HCT116 (cell line): Measurements from ENCODE around the gene NEB. TPM values are rescaled to one million over a fixed set of nuclear protein-coding genes. Genes with fewer than 3 reads are reported as not detected.

ENCODE experiments used
- ATAC-seq: fragments of 200-7000 bp; cut with Tn5 transposase; 2 replicates; pipeline ENCODE4 v1.9.1; 2020; ENCODE audit warnings: mild to moderate bottlenecking, moderate library complexity
- BruUV-seq: library from RNA; stranded (reverse); fragments of 400-500 nt; replicated peaks from 2 replicates; lab custom pipeline; 2021; lab: Mats Ljungman, UMichigan
- CTCF ChIA-PET: fragments of 300-600 bp; sonication (Branson Sonifier 250); formaldehyde crosslinking; loops from one replicate; lab custom pipeline; 2021; ENCODE audit warnings: antibody characterized with exemption; lab: Charles Lee
- POLR2A ChIA-PET: fragments of 300-600, 350-600 bp; sonication (Branson Sonifier 250); formaldehyde crosslinking; loops from one replicate; lab custom pipeline; 2021; ENCODE audit warnings: antibody characterized with exemption; lab: Charles Lee
- RAD21 ChIA-PET, 2 experiments: fragments of 300-600 bp; sonication (Branson Sonifier 250); formaldehyde crosslinking; loops; one replicate each; lab custom pipeline; 2023; ENCODE audit warnings: low total read pairs in 2 of 2; ENCODE audit not compliant: uncharacterized antibody in 2 of 2, unreplicated experiment in 2 of 2, low non-redundant PET in 1 of 2; lab: Charles Lee
- DNase-seq: peaks from one replicate; pipeline ENCODE4 v3.0.0-alpha.2; 2010; ENCODE audit warnings: low read depth, low spot score
- H2AFZ ChIP-seq: fragments of 200-600 bp; shearing (Covaris generic), sonication (generic); 2 replicates; pipeline ENCODE4 v1.6.1; 2017; ENCODE audit warnings: low read depth, mixed run types, mixed read lengths, antibody characterized with exemption, low read length; ENCODE audit not compliant: poor library complexity, severe bottlenecking
- H3K27ac ChIP-seq: 2 replicates; pipeline ENCODE4 v1.5.1; 2012; ENCODE audit warnings: low read depth, low read length
- H3K27me3 ChIP-seq: fragments of 200-600 bp; sonication (generic); 2 replicates; pipeline ENCODE4 v1.6.1; 2016; ENCODE audit warnings: mixed run types, low read length, mixed read lengths; ENCODE audit not compliant: insufficient read depth
- H3K36me3 ChIP-seq, 2 experiments: fragments of 200-500 bp in 1 of 2; fragments of 200-600 bp in 1 of 2; sonication (Bioruptor generic) in 1 of 2; sonication (generic) in 1 of 2; 2 replicates each; pipeline versions ENCODE4 v1.5.1 to v1.6.1; 2014 to 2016; ENCODE audit warnings: low read length in 2 of 2, inconsistent platforms in 1 of 2, mixed read lengths in 1 of 2, mixed run types in 1 of 2; ENCODE audit not compliant: insufficient read depth in 2 of 2, control insufficient read depth in 1 of 2
- H3K4me1 ChIP-seq, 2 experiments: fragments of 200-600 bp in 1 of 2; sonication (generic) in 1 of 2; 2 replicates each; pipeline versions ENCODE4 v1.5.1 to v1.6.1; 2012 to 2017; ENCODE audit warnings: low read length in 2 of 2, inconsistent platforms in 1 of 2, mild to moderate bottlenecking in 1 of 2, mixed read lengths in 1 of 2, mixed run types in 1 of 2, moderate library complexity in 1 of 2; ENCODE audit not compliant: insufficient read depth in 2 of 2, control insufficient read depth in 1 of 2
- H3K4me2 ChIP-seq: fragments of 200-600 bp; sonication (generic); 2 replicates; pipeline ENCODE4 v1.6.1; 2017; ENCODE audit warnings: mixed run types, low read length, mixed read lengths
- H3K4me3 ChIP-seq, 2 experiments: fragments of 200-600 bp in 1 of 2; sonication (generic) in 1 of 2; replicated peaks in 1 of 2; 2 replicates each; pipeline ENCODE4 v1.5.1; 2011 to 2016; ENCODE audit warnings: low read length in 2 of 2, control low read depth in 1 of 2, low read depth in 1 of 2, mild to moderate bottlenecking in 1 of 2, mixed read lengths in 1 of 2, mixed run types in 1 of 2
- H3K79me2 ChIP-seq: fragments of 200-600 bp; sonication (generic); 2 replicates; pipeline ENCODE4 v1.6.1; 2017; ENCODE audit warnings: mild to moderate bottlenecking, mixed run types, low read length, moderate library complexity, mixed read lengths; ENCODE audit not compliant: insufficient read depth
- H3K9ac ChIP-seq: fragments of 200-600 bp; sonication (generic); 2 replicates; pipeline ENCODE4 v1.6.1; 2016; ENCODE audit warnings: low read length, mixed read lengths
- H3K9me2 ChIP-seq: fragments of 200-600 bp; sonication (generic), shearing (Covaris generic); 2 replicates; pipeline ENCODE4 v1.6.1; 2017; ENCODE audit warnings: mixed run types, mild to moderate bottlenecking, moderate library complexity; ENCODE audit not compliant: insufficient read depth
- H3K9me3 ChIP-seq, 2 experiments: fragments of 200-500 bp in 1 of 2; fragments of 200-600 bp in 1 of 2; sonication (Bioruptor generic) in 1 of 2; sonication (generic) in 1 of 2; 2 replicates each; pipeline ENCODE4 v1.6.1; 2014 to 2017; ENCODE audit warnings: low read length in 2 of 2, mixed read lengths in 2 of 2, inconsistent platforms in 1 of 2, low read depth in 1 of 2, mild to moderate bottlenecking in 1 of 2, mixed run types in 1 of 2, moderate library complexity in 1 of 2; ENCODE audit not compliant: control insufficient read depth in 1 of 2, insufficient read depth in 1 of 2
- H4K20me1 ChIP-seq: fragments of 200-600 bp; sonication (generic), shearing (Covaris generic); 2 replicates; pipeline ENCODE4 v1.6.1; 2017; ENCODE audit warnings: mixed run types, mild to moderate bottlenecking, moderate library complexity; ENCODE audit not compliant: insufficient read depth
- CBX3 ChIP-seq: IDR thresholded peaks from 2 replicates; pipeline ENCODE4 v1.6.1; 2012; ENCODE audit warnings: low read depth
- CEBPB ChIP-seq: IDR thresholded peaks from 2 replicates; pipeline ENCODE4 v1.6.1; 2012; ENCODE audit warnings: low read depth
- CTCF ChIP-seq, 3 experiments: fragments of 200-600 bp in 1 of 3; sonication (generic) in 1 of 3; IDR thresholded peaks in 2 of 3; conservative IDR thresholded peaks in 1 of 3; 2 replicates each; pipeline ENCODE4 v1.5.1; 2012 to 2017; ENCODE audit warnings: low read depth in 2 of 3, low read length in 2 of 3, antibody characterized with exemption in 1 of 3, borderline replicate concordance in 1 of 3, control low read depth in 1 of 3, mild to moderate bottlenecking in 1 of 3, mixed read lengths in 1 of 3, mixed run types in 1 of 3, moderate library complexity in 1 of 3; ENCODE audit not compliant: insufficient read depth in 1 of 3
- EGR1 ChIP-seq: IDR thresholded peaks from 2 replicates; pipeline ENCODE4 v1.6.1; 2012; ENCODE audit warnings: low read depth
- ELF1 ChIP-seq: IDR thresholded peaks from 2 replicates; pipeline ENCODE4 v1.6.1; 2012; ENCODE audit warnings: low read depth, borderline replicate concordance
- EZH2 ChIP-seq: fragments of 200-600 bp; sonication (generic); IDR thresholded peaks from 2 replicates; pipeline ENCODE4 v1.6.1; 2017; ENCODE audit warnings: antibody characterized with exemption, mixed run types
- EZH2phosphoT487 ChIP-seq: fragments of 200-600 bp; IDR thresholded peaks from 2 replicates; pipeline ENCODE4 v1.6.1; 2018; ENCODE audit warnings: antibody characterized with exemption, borderline replicate concordance
- FOSL1 ChIP-seq: IDR thresholded peaks from 2 replicates; pipeline ENCODE4 v1.6.1; 2012; ENCODE audit warnings: low read depth
- JUND ChIP-seq: IDR thresholded peaks from 2 replicates; pipeline ENCODE4 v1.6.1; 2012
- POLR2A ChIP-seq: IDR thresholded peaks from 2 replicates; pipeline ENCODE4 v1.7.0; 2011; ENCODE audit warnings: borderline replicate concordance; ENCODE audit not compliant: insufficient read depth, insufficient read length; ENCODE audit errors: extremely low read depth
- REST ChIP-seq: IDR thresholded peaks from 2 replicates; pipeline ENCODE4 v1.6.1; 2012; ENCODE audit warnings: low read depth
- SRF ChIP-seq: IDR thresholded peaks from 2 replicates; pipeline ENCODE4 v1.6.1; 2012; ENCODE audit warnings: low read depth
- TCF7L2 ChIP-seq: IDR thresholded peaks from 2 replicates; pipeline ENCODE4 v1.7.0; 2011; ENCODE audit warnings: borderline replicate concordance, inconsistent platforms; ENCODE audit not compliant: insufficient read depth, insufficient read length; ENCODE audit errors: extremely low read depth
- ZFX ChIP-seq: fragments of 450-650 bp; IDR thresholded peaks from 2 replicates; pipeline ENCODE4 v1.6.1; 2017
- ZNF274 ChIP-seq: fragments of 200-500 bp; sonication (Bioruptor generic); IDR thresholded peaks from 2 replicates; pipeline ENCODE4 v1.6.1; 2014; ENCODE audit warnings: mild to moderate bottlenecking, low read depth, low read length, inconsistent platforms
- intact Hi-C: fragments of 100-400 bp; cut with micrococcal nuclease; formaldehyde crosslinking; loops from 2 replicates; pipeline ENCODE4 v1.10.0; 2022
- total RNA-seq: library from RNA; stranded (reverse); gene quantifications from one replicate; pipeline ENCODE4 v1.2.1, GENCODE V29; 2021; ENCODE audit not compliant: unreplicated experiment
- TF ChIP-seq, protein P1 (sequence below): IDR thresholded peaks from 2 replicates; pipeline ENCODE4 v1.6.1; 2011; ENCODE audit warnings: mild to moderate bottlenecking, low read length, moderate library complexity; ENCODE audit not compliant: insufficient replicate concordance; ENCODE audit errors: extremely low read depth
- TF ChIP-seq, protein P2 (sequence below): IDR thresholded peaks from 2 replicates; pipeline ENCODE4 v1.6.1; 2012

The NEB gene
- total RNA-seq, 1 experiment from 2014 or later: 0.34 TPM

DNA sequence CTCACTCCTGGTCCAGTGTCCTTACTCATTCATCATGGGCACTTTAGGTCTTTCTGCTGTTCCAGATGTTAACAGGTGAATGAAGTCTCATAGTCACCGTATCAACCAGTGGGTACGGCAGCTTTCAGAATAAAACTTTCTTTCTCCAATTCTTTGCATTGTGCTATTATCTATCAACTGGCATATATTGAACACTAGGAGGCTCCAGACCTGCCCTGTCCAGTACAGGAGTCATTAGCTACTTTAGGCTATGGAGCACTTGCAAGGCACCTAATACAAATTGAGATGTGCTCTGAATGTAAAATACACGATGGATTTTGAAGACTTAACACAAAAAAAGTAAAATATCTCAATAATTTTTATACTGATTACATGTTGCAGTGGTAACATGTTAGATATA lies 43.2 kb upstream of the NEB start (continued):
- TF ChIP-seq EZH2 (no peak), CEBPB (no peak), SRF (no peak), REST (no peak), CBX3 (no peak)
- TF ChIP-seq, protein P1, sequence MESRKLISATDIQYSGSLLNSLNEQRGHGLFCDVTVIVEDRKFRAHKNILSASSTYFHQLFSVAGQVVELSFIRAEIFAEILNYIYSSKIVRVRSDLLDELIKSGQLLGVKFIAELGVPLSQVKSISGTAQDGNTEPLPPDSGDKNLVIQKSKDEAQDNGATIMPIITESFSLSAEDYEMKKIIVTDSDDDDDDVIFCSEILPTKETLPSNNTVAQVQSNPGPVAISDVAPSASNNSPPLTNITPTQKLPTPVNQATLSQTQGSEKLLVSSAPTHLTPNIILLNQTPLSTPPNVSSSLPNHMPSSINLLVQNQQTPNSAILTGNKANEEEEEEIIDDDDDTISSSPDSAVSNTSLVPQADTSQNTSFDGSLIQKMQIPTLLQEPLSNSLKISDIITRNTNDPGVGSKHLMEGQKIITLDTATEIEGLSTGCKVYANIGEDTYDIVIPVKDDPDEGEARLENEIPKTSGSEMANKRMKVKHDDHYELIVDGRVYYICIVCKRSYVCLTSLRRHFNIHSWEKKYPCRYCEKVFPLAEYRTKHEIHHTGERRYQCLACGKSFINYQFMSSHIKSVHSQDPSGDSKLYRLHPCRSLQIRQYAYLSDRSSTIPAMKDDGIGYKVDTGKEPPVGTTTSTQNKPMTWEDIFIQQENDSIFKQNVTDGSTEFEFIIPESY: no peak
- TF ChIP-seq, all 23 proteins: peak for 2

DNA sequence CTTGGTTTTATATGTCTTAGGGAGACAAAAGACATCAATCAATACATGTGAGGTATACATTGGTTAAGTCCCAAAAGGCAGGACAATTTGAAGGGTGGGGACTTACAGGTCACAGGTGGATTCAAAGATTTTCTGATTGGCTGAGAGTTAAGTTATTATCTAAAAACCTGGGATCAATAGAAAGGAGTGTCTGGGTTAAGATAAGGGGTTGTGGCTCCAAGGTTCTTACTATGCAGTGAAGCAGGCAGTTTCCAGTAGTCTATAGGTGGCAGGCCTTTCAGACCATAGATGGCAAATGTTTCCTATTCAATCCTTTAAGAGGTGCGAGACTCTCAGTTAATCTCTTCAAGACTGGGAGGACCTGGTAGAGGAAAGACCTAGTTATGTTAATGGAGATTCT lies 42.1 kb upstream of the NEB start:
- H3K9ac ChIP-seq: no peak overlapping the region
- H2AFZ ChIP-seq: no peak overlapping the region
- no peak for TF ChIP-seq ZNF274
- no peak for TF ChIP-seq POLR2A
- no peak for TF ChIP-seq CEBPB
- TF ChIP-seq CBX3: no peak
- TF ChIP-seq ZFX: no peak
- TF ChIP-seq FOSL1: no peak
- TF ChIP-seq ELF1: no peak
- no peak for TF ChIP-seq JUND
- TF ChIP-seq EZH2phosphoT487: no peak
- TF ChIP-seq EZH2: no peak
- TF ChIP-seq CTCF (IDR thresholded peaks at IDR 0.05 in 2 of 3, conservative IDR thresholded peaks at IDR 0.05 in 1 of 3; ENCODE audit: borderline replicate concordance in 1 of 3, insufficient read depth in 1 of 3, low read depth in 2 of 3, low read length in 2 of 3): no peak
- TF ChIP-seq, protein P2, sequence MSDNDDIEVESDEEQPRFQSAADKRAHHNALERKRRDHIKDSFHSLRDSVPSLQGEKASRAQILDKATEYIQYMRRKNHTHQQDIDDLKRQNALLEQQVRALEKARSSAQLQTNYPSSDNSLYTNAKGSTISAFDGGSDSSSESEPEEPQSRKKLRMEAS: no peak
- TF ChIP-seq EGR1: no peak
- TF ChIP-seq TCF7L2: no peak
- H3K4me3 ChIP-seq: no peak overlapping the region
- DNase-seq (no peak), ATAC-seq (no peak)
- no peaks in the 10 kb centered on the region for H3K27me3 ChIP-seq
- no peaks in the 10 kb centered on the region for H3K9me2 ChIP-seq
- POLR2A ChIA-PET: no interaction called here
- no peak overlapping the region for H3K4me2 ChIP-seq
- H3K36me3 ChIP-seq: no peaks in the 10 kb centered on the region
- CTCF ChIA-PET: interaction anchor here (0.8 kb wide), 1 partner anchor 8 kb away, joined by 3 read pairs; no protein-coding TSS in a partner anchor
- H3K27ac ChIP-seq: no peak overlapping the region
- intact Hi-C loops: loop anchor here (10.0 kb wide), 1 partner anchor 248 kb away; no protein-coding TSS in a partner anchor
- BruUV-seq: no TSS peak
- peaks cover 13 to 15% of the 10 kb centered on the region in 2 experiments for H3K4me1 ChIP-seq
- H4K20me1 ChIP-seq: no peaks in the 10 kb centered on the region
- RAD21 ChIA-PET: no interaction called here
- H3K79me2 ChIP-seq: no peaks in the 10 kb centered on the region
- H3K9me3 ChIP-seq: no peaks in the 10 kb centered on the region
